Activated effector memory CD4-positive, alpha-beta T cell treated with Interleukin-2 at 50 U/mL for 16 hours (primary cell): Measurements from ENCODE around the gene RNF113A.
"Not testable (repeated sequence)": the region's sequence is repeated elsewhere in the genome, so short reads cannot be mapped to it uniquely, and the experiment has no call there.

Experiments used
- DNase-seq: peaks from one replicate; pipeline ENCODE4 v3.0.0-alpha.2; 2020

The RNF113A gene

DNA sequence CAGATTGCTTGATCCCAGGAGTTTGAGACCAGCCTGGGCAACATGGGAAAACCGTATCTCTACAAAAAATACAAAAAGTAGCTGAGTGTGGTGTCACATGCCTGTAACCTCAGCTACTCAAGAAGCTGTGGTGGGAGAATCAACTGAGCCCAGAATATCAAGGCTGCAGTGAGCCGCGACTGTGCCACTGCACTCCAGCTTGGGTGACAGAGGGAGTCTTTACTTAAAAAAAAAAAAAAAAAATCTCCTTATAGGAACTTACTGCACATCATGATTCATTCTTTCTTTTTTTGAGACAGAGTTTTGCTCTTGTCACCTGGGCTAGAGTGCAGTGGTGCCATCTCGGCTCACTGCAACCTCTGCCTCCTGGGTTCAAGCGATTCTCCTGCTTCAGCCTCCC lies 43.1 kb downstream of the RNF113A start:
- no peak for DNase-seq

DNA sequence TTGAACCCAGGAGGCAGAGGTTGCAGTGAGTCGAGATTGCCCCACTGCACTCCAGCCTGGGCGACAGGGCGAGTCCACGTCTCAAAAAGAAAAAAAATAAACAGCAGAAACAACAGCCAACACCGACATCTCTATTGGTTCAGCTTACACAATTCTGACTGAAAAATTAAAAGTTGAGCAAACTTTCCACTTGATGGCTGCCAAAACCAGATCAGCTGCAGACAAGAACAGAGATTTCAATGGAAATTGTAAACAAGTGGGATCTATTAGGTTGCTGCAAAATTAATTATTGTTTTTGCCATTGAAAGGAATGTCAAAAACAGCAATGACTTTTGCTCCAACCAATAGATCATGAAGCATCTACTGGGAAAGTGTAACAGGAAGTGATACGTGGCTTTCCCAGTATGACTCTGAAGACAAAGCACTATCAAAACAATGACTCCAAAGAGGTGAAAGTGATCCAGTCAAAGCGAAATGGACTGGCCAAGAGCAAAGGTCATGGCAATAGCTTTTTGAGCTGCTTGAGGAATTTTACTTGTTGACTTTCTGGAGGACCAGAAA lies 45.1 kb downstream of the RNF113A start:
- no peak for DNase-seq

DNA sequence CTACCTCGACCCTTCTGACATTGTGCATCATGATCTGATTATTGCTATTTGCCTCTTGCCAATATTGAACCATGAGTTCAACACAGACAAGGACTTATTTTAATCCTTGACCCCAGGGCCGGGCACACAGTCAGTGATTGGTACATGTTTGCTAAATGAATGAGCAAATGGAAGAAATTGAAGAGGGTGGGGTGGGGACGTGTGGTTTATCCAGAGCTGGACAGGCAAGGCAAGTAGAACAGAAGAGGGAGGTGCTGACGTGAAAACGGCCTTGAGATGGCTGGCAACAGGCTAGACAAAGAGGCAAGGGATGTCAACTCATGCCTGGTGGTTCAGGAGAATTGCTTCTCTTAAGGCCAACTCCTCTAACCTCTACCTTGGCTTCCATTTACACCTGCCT lies 47.3 kb downstream of the RNF113A start:
- DNase-seq = not testable (repeated sequence)

DNA sequence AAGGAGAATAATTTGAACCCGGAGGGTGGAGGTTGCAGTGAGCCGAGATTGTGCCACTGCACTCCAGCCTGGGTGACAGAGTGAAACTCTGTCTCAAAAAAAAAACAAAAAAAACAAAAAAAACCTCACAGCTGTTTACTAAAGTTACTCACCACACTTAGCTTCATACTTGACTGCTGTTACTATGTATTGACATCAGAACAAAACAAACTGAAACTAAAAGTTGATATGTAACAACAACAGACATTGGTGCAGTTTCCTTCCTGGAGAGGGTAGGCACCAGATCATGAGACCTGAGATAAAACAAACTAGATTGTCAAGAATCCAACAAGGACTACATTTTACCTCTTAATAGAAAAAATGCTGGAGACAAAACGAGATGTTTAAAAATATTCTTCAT lies 49.8 kb downstream of the RNF113A start:
- DNase-seq = not testable (repeated sequence)
